ENCODE measurements around the gene PARP1. TPM values are rescaled to one million over a fixed set of nuclear protein-coding genes. Genes with fewer than 3 reads are reported as not detected.
A peak's percentile ranks its signal among the peaks of the same experiment; 100 is the strongest.
"Not testable (repeated sequence)": the region's sequence is repeated elsewhere in the genome, so short reads cannot be mapped to it uniquely, and the experiment has no call there.

PARP1 gene
- 67.9 and 93.1 TPM in 2 replicates for total RNA-seq

DNA sequence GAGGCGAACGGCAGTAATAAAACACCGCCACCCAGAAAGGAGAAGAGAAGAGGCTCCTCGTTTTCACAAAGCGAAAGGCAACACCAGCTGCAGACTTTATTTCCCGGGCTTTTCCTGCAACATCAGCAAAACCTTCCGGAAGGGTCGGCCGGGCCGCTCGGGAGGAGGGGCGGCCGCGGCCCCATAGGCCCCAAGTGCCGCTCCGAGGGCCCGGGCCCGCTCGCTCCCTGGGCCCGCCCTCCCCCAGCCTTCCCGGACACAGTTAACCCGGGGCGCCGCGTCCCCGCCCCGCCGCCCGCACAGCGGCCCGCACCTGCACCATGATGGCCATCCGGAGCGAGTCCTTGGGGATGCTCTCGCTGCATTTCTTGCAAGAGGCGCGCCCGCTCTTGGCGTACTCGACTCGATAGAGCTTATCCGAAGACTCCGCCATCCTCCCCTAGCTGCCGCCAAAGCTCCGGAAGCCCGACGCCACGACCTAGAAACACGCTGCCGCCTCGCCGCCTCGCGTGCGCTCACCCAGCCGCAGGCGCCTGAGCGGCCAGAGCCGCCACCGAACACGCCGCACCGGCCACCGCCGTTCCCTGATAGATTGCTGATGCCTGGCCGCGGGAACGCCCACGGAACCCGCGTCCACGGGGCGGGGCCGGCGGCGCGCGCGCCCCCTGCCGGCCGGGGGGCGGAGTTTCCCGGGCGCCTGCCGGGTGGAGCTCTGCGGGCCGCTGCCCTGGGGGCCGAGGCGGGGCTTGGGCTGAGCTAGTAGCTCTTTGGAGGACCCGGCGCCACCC lies at the start of gene PARP1:
TSS of gene PARP1 (minus strand) at position 597 of the 788 bp plus-strand sequence. CDS start at position 433, 164 bp downstream.
- DNase-seq (ENCODE audit: low read depth in 2 of 2) = peak; percentile 83 to 90

DNA sequence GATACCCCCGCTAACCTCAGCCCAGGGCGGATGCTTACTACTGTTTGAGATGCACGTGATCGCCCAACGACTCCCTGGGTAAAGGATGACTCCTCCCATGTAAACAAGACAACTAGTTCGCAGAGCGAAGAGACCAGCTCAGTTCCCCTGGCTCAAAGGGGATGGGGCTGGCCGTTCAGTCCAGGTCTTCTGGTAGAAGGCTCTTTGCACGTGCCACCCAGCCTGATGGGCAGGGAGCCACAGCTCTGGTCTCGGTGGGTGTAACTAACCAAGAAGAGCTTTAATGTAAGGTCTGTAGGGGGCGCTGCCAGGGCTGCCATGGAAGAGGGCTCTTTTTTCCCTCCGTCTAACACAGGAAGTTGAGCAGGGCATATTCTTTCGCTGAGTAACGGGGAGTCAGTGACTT lies 49.4 kb upstream of the PARP1 start:
- DNase-seq (ENCODE audit: low read depth in 2 of 2) = peak; percentile 9 to 63

DNA sequence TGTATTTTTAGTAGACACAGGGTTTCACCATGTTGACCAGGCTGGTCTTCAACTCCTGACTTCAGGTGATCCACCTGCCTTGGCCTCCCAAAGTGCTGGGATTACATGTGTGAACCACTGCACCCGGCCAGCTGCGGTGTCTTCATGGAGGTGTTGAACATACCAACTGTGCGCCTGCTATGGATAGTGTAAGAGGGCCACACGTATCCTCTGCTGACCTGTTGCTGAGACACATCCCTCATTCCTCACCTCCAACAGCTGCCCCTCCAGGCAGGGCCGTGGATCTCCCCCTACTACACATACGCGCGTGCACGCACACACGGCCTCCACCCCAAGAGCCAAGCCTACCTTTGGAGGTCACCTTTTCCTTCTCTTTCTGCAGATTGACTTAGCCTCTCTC lies 48.0 kb upstream of the PARP1 start:
- DNase-seq (ENCODE audit: low read depth in 2 of 2) = no peak

DNA sequence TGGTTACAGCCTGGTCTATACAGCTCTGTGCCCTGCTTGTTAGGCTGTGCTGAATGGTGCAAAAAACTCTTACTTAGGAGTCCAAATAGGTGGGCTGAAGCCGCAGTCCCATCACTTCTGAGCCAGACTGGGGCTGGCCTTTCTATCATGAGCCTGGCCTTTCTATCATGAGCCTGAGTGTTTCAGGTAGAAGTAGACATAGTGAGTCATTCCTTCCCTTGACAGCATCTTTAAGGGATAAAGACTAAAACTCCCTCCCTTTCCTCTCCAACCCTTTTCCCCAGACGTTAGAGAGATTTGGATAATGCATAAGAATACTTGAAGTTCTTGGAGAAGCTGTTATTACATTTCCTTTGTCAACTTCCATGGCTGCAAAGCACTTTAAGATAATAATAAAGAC lies 46.5 kb upstream of the PARP1 start:
- no peak for DNase-seq (ENCODE audit: low read depth in 2 of 2)

DNA sequence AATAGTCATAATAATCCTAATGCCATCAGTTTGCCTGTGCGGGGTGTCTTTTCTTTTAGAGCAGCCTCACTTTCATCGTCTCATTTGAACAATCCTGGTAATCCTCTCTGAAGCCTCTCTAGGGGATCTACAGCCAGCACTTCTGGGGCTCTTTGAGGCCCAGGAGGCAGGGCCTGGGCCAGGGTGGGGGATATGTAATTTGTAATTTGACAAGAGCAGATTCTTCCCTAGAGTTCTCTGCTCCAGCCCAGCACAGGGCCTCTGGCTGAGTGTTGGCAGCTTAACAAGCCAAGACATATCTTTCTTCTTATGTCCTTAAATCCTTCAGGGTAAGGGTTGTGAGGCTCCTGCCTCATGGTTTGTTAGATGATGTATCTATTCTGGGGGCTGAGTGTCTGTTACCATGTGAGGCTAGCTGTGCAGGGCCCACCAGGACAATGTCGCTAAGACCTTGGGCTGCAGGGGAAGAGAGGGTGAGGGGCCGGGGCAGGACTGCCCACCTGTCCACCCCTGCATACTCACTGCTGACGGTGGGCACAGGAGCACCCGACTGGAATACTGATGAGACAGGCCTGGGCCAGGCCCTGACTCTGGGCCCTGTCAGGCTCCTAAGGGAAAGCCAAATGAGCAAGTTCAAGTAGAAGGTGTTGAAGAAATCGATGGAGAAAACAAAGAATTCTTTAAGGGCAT lies 45.3 kb upstream of the PARP1 start:
- no peak for DNase-seq (ENCODE audit: low read depth in 2 of 2)

DNA sequence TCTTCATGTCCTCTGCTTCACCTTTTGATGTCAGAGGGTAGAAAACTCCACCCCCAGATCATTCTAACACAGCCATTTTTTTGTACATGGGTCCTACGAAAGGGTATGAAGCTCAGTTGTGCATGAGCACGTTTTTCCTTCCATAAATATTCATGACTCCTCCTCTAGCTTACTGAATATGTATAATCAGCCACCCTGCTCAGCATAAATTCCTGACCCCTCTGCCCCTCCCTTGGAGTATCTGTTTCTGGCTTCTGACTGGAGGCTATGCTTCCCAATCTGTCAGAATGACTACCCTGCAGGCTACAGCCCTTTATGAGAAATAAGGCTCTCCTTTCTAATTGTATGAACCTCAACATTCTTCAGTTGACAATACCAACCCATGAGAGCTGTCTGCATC lies 42.8 kb upstream of the PARP1 start:
- no peak for DNase-seq (ENCODE audit: low read depth in 2 of 2)

DNA sequence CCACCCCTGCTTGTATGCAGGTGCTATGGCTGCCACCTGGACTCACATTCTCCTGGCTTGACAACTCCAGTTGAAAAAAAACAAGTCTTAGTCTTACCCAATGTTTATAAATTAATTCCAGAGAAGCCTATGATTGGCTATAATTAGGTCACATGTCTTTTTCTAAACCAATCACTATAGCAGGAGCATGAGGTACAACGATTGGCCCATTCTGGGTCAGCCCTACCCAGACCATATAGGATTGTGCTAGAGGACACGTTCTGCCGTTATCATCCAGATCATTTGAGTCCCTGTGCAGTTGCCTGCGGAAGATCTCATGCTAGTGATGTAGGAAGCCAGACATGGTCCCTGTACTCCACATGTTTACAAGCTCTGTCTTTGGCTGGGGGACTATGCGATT lies 41.9 kb upstream of the PARP1 start:
- no peak for DNase-seq (ENCODE audit: low read depth in 2 of 2)

DNA sequence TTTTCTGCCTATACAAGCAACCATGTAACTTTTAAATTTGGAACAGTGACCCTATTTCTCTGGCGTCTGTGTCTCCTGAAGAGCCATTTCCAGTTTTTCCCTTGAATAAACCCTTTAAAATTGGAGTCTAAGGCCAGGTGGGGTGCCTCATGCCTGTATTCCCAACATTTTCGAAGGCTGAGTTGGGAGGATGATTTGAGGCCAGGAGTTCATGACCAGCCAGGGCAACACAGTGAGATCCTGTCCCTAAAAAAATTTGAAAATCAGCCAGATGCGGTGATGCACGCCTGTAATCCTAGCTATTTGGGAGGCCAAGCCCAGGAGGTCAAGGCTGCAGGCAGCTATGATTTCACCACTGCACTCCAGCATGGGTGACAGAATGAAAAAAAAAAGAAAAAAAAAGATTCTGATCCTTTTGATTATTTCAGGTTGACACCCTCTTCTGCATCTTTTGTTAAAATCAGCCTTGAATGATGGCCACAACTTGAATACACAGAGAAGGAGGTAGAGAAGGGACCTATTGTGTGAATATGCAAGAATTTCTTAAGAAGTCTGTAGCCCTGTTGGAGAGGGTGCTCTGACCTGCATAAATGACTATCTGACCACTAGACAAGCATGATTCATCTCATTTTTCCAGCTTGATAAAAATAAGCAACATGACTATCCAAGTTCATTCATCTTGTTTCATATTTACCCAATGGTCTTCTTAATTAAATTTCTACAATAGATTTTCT lies 40.2 kb upstream of the PARP1 start:
- DNase-seq (ENCODE audit: low read depth in 2 of 2) = no peak

DNA sequence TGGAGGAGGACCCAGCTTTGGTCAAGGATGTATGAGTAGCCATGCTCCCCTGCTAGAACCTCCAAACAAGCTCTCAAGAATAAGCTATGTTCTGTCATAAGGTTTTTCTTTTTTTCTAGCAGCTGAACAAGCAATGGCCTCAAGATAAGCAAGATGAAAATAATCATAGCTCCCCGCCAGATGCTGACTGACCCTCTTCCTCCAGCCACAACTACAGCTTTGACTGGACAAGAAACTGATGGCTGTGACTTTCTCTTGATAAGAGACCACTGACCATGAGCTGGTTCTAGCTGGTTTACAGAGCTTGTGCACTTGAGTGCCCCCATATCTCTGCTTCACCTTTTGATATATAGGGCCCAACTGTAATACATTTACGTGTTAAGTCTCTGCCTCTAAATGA lies 38.2 kb upstream of the PARP1 start:
- DNase-seq (ENCODE audit: low read depth in 2 of 2) = no peak

DNA sequence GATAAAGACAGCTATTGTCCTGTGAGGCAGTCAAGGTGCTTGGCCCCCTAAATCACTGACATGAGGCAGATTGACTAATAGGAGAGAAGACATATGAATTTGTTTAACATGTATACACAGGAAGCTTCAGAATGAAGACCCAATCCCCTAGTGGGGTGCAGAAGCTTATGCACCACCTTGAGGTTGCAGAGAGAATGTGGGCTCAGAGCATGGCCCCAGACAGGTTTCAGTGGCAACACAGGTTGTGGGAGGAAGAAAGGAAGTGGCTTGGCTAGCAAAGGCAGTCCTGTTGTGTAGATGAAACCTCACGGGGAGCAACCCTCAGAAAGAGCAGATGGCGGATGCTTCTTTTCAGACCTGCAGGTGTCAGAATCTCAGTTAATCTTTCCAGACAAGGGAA lies 37.0 kb upstream of the PARP1 start:
- no peak for DNase-seq (ENCODE audit: low read depth in 2 of 2)

DNA sequence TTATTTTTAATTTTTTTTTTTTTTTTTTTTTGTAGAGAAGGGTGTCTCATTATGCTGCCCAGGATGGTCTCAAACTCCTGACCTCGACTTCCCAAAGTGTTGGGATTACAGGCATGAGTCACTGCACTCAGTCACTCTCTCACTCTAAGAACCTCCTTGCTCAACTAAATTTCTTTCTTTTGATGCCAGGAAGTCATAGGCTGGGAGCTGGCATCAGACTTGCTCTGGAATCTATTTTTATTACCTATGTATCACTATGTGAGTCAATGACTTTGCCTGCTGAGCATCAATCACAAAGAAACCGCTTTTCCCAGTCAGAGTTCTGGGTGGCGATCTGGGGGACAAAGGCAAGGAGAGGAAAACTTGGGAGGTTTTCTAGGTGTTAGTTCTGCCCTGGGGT lies 35.5 kb upstream of the PARP1 start:
- peak in 1 of 2 donors; percentile 45 for DNase-seq (ENCODE audit: low read depth in 2 of 2)

DNA sequence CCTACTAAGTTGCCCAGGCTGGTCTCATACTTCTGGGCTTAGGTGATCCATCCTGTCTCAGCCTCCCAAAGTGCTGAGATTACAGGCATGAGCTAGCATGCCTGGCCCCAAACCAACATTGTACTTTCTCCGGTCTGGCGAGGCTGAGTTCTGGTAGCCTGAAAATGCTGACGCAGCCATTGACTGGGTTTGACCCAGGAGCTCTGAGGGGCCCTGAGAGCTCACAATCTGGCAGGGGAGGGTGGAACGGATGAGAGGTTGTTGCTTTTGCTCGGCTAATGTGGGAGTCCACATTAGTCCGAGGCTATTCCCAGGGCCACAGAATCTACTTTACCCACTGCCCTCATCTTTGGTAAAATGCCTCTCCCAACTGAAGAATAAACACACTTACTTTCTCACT lies 35.1 kb upstream of the PARP1 start:
- DNase-seq (ENCODE audit: low read depth in 2 of 2) = peak in 1 of 2 donors; percentile 15

DNA sequence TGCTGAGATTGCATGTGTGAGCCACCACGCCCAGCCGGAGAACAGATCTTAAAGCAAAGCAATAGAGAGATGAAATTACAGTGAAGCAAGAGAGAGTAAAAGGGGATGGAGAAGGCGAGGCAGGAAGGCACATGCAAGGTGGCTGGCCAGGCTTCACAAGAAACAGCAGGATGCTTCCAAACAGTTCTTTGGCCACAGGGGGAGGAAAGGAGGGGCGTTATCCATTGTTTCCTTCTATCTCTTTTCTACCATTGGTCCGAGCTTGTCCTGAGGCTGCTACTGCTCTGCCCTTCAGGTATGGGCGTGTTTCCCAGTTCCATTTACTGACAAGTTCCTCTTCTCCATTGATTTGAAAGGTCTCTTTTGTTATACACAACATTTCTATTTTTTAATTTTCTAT lies 33.7 kb upstream of the PARP1 start:
- no peak for DNase-seq (ENCODE audit: low read depth in 2 of 2)

DNA sequence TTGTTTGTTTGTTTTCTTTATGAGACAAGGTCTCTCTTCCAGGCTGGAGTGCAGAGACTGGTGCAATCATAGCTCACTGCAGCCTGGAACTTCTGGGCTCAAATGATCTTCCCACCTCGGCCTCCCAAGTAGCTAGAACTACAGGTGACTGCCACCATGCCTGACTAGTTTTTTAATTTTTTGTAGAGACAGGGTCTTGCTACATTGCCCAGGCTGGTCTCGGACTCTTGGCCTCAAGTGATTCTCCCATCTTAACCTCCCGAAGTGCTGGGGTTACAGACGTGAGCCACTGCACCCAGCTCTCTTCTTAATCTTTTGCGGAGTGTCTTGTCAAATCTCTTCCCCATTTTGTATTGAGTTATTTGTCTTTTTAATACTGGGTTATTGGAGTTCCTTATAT lies 32.6 kb upstream of the PARP1 start:
- no peak for DNase-seq (ENCODE audit: low read depth in 2 of 2)

DNA sequence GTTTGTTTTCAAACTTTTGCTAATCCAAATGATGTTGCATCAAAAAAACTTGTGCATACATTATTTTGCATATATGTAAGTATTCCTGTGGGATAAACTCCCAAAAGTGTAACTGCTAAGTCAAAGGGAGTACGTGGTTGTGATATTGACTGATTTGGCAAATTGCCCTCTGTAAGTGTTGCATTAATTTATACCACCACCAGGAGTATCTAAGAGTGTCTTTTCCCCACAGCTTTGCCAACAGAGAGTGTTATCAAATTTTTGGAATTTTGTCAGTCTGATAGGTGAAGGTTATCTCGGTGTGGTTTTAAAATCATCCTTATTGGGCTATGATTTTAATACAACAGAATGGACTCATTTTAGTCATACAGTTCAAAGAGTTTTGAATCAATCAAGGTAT lies 30.1 kb upstream of the PARP1 start:
- DNase-seq (ENCODE audit: low read depth in 2 of 2) = peak; percentile 30 to 40

DNA sequence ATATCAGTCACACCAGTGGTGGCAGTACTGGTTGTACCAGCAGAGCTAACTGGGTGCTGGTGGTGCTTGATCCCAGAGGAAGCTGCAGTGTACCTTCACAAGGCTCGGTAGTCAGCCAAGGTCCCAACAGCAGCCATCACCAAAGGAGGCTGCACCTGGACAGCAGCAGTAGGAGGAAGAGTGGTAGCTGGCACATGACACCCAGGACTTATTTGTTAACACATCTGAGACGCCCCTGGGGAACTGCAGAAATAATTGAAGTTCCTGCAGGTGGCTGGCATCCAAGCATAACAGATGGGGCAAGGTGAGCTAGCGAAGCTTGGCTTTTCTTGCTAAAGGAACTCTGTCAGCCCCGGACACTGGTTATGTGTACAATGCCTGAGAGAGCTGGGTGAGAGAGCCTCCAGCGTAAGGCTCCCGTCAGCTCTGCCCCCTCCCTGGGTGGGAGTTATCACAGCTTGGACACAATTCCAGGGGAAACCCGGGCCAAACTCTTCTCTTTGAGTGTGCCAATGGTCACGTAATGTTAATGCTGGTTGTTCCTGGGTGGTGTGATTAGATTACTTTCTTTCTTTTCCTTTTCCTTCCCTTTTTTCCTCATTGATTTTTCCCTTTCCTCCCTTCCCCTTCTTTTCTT lies 29.1 kb upstream of the PARP1 start:
- no peak for DNase-seq (ENCODE audit: low read depth in 2 of 2)

DNA sequence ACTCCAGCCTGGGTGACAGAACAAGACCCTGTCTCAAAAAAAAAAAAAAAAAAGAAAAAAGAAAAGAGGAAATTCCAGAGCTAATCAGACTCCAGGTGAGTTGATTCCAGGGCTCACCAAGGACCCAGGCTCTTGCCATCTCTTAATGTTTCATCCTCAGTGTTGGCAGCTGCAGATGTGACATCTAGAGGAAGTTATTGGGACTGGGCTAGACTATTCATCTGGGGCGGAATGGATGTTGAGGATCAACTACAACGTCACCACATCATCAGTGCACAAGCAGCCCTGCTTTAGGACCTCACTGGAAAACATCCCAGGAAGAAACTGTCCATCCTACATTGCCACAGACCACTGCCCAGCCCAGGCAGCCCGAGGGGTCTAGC lies 28.6 kb upstream of the PARP1 start:
- no peak for DNase-seq (ENCODE audit: low read depth in 2 of 2)

DNA sequence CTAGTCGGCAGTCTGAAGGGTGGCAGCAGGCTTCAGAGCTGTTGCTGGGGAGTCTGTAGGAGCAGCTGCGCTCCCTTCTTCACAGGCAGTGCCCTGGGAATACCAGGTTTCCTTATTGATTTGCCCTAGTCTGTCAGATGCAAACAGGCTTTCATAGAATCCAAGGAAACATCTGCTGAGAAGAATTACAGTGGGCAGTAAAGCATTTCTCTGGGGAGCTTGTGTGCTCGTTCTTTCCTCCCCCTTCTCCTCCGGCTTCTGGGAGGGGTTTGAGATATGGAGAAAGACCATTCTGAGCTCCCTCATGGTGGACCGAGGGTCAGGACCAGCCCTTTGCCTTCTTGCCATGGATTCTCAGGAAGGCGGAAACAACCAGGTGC lies 25.4 kb upstream of the PARP1 start:
- no peak for DNase-seq (ENCODE audit: low read depth in 2 of 2)

DNA sequence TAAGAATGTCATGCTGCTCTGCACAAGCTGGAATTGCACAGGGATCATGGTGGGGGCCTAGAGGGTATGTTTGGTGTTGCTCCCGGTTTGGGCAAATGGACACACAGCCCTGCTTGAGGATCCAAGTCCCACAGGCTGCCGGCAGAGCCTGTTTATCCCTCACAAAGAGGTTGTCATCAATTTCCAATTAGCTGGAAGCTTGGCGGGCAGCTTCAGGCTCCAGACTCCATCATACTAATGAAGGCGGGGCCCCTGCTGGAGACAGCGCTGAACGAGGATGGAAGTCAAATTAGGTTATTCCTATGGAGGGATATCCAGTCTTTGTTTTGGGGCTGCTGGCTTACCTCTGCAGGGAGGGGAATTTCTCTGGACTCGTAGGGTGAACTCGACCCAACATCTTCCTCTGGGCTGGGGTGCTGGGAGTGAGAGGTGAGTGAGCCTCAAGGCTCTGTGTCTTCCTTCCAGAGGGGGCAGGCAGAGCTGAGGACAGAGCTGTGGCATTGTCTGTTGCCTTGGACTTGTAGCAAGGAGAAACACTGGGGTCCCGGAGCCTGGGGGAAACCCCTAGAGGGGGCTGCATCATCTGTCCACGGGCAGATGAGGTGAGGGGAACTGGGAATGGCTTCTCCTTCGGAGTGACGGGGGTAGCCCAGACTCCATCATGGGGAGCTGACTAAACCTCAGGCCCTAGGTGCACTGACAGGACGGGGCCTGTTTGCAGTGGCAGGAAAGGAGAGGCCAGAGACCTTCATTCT lies 24.9 kb upstream of the PARP1 start:
- DNase-seq (ENCODE audit: low read depth in 2 of 2) = no peak

DNA sequence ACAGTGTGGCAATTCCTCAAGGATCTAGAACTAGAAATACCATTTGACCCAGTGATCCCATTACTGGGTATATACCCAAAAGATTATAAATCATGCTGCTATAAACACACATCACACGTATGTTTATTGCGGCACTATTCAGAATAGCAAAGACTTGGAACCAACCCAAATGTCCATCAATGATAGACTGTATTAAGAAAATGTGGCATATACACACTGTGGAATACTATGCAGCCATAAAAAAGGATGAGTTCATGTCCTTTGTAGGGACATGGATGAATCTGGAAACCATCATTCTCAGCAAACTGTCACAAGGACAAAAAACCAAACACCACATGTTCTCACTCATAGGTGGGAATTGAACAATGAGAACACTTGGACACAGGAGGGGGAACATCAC lies 24.0 kb upstream of the PARP1 start:
- not testable (repeated sequence) for DNase-seq (ENCODE audit: low read depth in 2 of 2)

Measured in lung microvascular endothelial cell (primary cell).